ENCODE data around the gene ACTG2. TPM values are rescaled to one million over a fixed set of nuclear protein-coding genes. Genes with fewer than 3 reads are reported as not detected.

The ACTG2 gene
- total RNA-seq, 4 donors from 2014 or later = 4,013 to 8,538 (median 5,633) TPM

GRCh38 chr2:73891276-73891901, 1.4 kb upstream of the ACTG2 start:
- no peak overlapping the region for H3K4me3 ChIP-seq
- no peaks in the 10 kb centered on the region for H3K27me3 ChIP-seq
- H3K9me3 ChIP-seq = no peaks in the 10 kb centered on the region
- DNase-seq (ENCODE audit: extremely low spot score) = no peak
- WGBS = 91% methylated on average over 4 of the region's 5 CpGs
- intact Hi-C loops (cut with DNase I) = loop anchor here (5.0 kb wide), 1 partner anchor 54 kb away; no protein-coding TSS in a partner anchor
- TF ChIP-seq EP300 (IDR thresholded peaks at IDR 0.05) (no peak), CTCF (IDR thresholded peaks at IDR 0.05) (no peak), POLR2A (IDR thresholded peaks at IDR 0.05; ENCODE audit: low read depth) (no peak), POLR2AphosphoS5 (IDR thresholded peaks at IDR 0.05) (no peak)
- peak overlapping the region; percentile 93 to 94 (median 94) for H3K27ac ChIP-seq (replicated peaks in 1 of 4)
- H3K4me1 ChIP-seq = peaks cover 0 to 46% (median 40%) of the 10 kb centered on the region in 4 donors
- peaks cover 0 to 16% (median 0%) of the 10 kb centered on the region in 4 donors for H3K36me3 ChIP-seq

- Histone ChIP-seq H3K4me3 (peak overlapping the region; percentile 59 to 76 (median 63)), H3K36me3 (peaks cover 0 to 27% (median 0%) of the 10 kb centered on the region in 4 donors), H3K9me3 (no peaks in the 10 kb centered on the region), H3K27ac (replicated peaks in 1 of 4) (peak overlapping the region; percentile 93 to 94 (median 94)), H3K4me1 (peaks cover 0 to 34% (median 33%) of the 10 kb centered on the region in 4 donors), H3K27me3 (no peaks in the 10 kb centered on the region)
- TF ChIP-seq CTCF (IDR thresholded peaks at IDR 0.05) (no peak), POLR2AphosphoS5 (IDR thresholded peaks at IDR 0.05) (peak in 1 of 2 donors; percentile 28), EP300 (IDR thresholded peaks at IDR 0.05) (no peak), POLR2A (IDR thresholded peaks at IDR 0.05; ENCODE audit: low read depth) (no peak)
- intact Hi-C loops (cut with DNase I) = loop anchor here (5.0 kb wide), 1 partner anchor 57 kb away; no protein-coding TSS in a partner anchor
- WGBS = 56% methylated on average over 8 of the region's 9 CpGs
- DNase-seq (ENCODE audit: extremely low spot score) = no peak
These were observed 1.1 kb downstream of the ACTG2 start for GRCh38 chr2:73893764-73894474.

- 43% methylated on average over 2 of the region's 2 CpGs for WGBS
- Histone ChIP-seq H3K36me3 (peaks cover 0 to 32% (median 0%) of the 10 kb centered on the region in 4 donors), H3K27me3 (no peaks in the 10 kb centered on the region), H3K9me3 (no peaks in the 10 kb centered on the region), H3K4me3 (peak overlapping the region; percentile 59 to 76 (median 63)), H3K27ac (replicated peaks in 1 of 4) (peak overlapping the region; percentile 93 to 94 (median 94)), H3K4me1 (peaks cover 0 to 38% (median 28%) of the 10 kb centered on the region in 4 donors)
- peak; percentile 66 for DNase-seq (ENCODE audit: extremely low spot score)
- TF ChIP-seq CTCF (IDR thresholded peaks at IDR 0.05) = no peak
- TF ChIP-seq POLR2AphosphoS5 (IDR thresholded peaks at IDR 0.05) = no peak
- TF ChIP-seq EP300 (IDR thresholded peaks at IDR 0.05) = no peak
- no peak for TF ChIP-seq POLR2A (IDR thresholded peaks at IDR 0.05; ENCODE audit: low read depth)
- intact Hi-C loops (cut with DNase I) = loop anchor here (5.0 kb wide), 1 partner anchor 57 kb away; no protein-coding TSS in a partner anchor
These were observed 1.7 kb downstream of the ACTG2 start for GRCh38 chr2:73894475-73894850.

- Histone ChIP-seq H3K4me3 (peak overlapping the region; percentile 59 to 76 (median 63)), H3K36me3 (peaks cover 0 to 36% (median 1%) of the 10 kb centered on the region in 4 donors), H3K27me3 (no peaks in the 10 kb centered on the region), H3K4me1 (peaks cover 0 to 38% (median 27%) of the 10 kb centered on the region in 4 donors), H3K9me3 (no peaks in the 10 kb centered on the region), H3K27ac (replicated peaks in 1 of 4) (peak overlapping the region; percentile 93 to 94 (median 94))
- WGBS = 59% methylated on average over 6 of the region's 6 CpGs
- no peak for DNase-seq (ENCODE audit: extremely low spot score)
- intact Hi-C loops (cut with DNase I) = loop anchor here (5.0 kb wide), 1 partner anchor 58 kb away; no protein-coding TSS in a partner anchor
- TF ChIP-seq POLR2A (IDR thresholded peaks at IDR 0.05; ENCODE audit: low read depth) = no peak
- TF ChIP-seq POLR2AphosphoS5 (IDR thresholded peaks at IDR 0.05) = peak; percentile 20 to 45
- no peak for TF ChIP-seq EP300 (IDR thresholded peaks at IDR 0.05)
- TF ChIP-seq CTCF (IDR thresholded peaks at IDR 0.05) = no peak
These were observed 2.1 kb downstream of the ACTG2 start for GRCh38 chr2:73894877-73895276.
